Germinal center (tissue), 1 donor: ENCODE results near the gene ZNF763.
"Not testable (repeated sequence)": the region's sequence is repeated elsewhere in the genome, so short reads cannot be mapped to it uniquely, and the experiment has no call there.

Experiments used
- DNase-seq: peaks from one replicate; pipeline ENCODE4 v3.0.0; 2012; ENCODE audit warnings: mixed read lengths, low spot score

The ZNF763 gene

DNA sequence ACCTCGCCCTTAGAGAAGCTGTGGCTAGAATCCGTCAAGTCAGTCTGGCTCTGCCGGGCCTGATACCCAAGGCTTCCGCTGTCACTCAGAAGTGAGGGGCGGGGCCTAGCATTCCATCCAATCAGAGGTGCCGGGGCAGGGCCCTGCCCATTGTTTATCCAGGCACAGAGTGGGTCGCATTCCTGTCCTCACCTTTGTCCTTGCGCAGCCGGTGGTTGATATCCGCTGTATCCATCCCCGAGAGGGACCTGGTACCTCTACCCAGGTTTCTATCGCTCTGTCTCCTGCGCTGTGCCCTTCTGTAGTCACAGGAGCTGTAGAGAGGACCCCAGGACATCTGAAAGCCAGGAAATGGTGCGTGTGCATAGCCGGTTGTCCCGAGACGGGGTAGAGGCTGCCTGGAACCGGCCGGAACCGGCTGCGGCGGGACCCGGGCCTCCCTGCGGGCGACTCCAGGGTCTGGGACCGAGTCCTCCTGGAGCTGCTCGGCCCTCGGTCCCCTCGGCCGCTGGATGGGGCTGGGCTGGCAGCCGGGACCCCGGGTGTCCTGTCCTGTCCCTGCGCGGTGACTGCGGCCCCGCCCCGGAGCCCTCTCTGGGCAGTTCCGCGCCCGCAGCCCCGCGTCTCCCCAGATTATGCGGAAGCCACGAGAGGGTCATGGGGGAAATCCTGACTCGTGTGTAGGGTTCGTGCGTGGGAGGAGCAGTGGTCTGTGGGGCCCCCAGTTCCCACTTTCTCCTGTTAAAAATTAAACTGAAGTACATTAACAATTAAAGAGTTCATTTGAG is at the start of gene ZNF763:
Gene ZNF763 (plus strand): TSS at position 183 of the 788 bp plus-strand sequence. CDS start 169 bp downstream, at position 352.
- DNase-seq = peak; percentile 94

DNA sequence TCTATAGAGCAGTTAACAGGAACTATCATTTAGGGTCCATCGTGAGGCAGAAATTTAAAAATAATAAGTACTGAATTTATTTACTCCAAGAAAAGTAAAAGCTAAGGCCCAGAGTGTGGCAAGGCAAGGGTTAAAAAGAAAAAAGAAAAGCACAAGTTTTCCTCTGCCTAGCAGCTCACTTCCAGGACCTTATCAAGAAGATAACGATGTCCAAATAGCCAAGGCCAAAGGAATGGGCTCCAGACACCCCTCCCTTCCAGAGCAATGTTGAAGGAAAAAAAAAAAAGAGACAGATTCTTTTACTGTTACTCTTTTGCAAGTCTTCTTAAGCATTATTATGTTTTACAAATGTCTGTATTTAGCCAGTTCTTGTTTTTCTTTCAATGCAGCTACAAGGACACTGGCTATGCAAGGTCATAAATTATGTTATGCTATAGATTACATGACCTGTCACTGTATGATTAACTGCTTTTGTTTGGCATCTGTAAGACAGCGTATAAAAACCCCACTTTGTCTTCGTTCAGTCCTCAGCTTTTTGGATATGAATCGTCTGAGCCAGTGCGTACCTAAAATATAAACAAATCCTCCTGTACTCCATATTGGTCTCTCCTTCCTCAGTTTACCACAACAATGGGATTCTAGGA is 42.9 kb upstream of the ZNF763 start:
- DNase-seq = no peak

DNA sequence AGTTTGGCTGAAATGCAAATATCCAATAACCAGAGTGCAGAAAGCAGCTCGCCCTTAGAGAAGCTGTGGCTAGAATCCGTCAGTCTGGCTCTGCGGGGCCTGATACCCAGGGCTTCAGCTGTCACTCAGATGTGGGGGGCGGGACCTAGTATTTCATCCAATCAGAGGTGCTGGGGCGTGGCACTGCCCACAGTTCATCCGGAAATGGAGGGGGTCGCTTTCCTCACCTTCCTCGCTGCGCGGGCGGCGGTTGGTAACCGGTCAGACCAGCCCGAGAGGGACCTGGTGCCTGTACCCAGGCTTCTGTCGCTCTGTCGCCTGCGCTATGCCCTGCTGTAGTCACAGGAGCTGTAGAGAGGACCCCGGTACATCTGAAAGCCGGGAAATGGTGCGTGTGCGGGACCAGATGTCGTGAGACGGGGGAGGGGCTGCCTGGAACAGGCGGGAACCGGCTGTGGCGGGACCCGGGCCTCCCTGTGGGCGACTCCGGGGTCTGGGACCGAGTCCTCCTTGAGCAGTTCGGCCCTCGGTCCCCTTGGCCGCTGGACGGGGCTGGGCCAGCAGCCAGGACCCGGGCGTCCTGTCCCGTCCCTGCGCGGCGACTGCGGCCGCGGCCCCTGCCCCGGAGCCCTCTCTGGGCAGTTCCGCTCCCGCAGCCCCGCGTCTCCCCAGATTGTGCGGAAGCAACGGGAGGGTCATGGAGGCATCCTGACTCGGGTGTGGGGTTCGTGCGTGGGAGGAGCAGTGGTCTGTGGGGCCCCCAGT is 39.8 kb upstream of the ZNF763 start, which contains the start of gene ZNF700:
Gene ZNF700 (plus strand): TSS at position 222 of the 765 bp plus-strand sequence. CDS start 104 bp downstream, at position 326.
- DNase-seq = peak; percentile 94

DNA sequence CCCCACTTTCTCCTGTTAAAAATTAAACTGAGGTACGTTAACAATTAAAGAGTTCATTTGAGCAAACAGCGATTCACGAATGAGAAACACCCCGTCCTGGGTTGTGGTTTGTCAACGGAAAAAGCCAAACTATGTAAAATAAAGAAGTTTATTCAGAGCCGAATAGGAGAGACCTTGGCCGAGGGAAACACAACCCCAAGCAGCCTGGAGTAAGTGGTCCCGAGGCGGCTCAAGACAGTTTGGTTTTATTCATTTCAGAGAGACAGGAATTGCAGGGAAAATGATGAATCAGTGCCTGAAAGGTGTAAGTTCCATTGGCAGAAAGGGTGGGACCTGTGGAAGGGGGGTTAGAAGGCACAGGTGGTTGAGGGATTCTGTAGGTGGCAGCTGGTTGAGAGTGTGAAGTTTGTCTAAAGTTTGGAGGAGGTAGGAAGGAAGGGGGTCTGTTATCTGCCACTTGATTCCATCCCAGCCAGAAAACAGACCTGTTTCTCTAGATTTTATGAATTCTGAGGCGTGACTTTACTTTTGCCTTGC is 39.1 kb upstream of the ZNF763 start:
- not testable (repeated sequence) for DNase-seq

DNA sequence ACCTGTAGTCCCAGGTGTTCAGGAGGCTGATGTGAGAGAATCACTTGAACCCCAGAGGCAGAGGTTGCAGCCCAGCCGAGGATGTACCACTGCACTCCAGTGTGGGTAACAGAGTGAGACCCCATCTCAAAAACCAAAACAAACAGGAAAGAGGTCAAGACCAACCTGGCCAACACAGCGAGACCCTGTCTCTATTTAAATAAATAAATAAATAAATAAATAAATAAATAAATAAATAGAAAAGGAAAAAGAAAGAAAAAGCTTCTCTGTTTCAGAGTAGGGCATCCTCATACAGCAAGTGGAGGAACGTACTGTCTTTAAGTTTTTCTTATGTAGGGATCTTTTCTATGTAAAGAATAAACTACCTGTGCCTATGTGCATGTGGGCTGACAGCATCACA is 37.6 kb upstream of the ZNF763 start:
- no peak for DNase-seq

DNA sequence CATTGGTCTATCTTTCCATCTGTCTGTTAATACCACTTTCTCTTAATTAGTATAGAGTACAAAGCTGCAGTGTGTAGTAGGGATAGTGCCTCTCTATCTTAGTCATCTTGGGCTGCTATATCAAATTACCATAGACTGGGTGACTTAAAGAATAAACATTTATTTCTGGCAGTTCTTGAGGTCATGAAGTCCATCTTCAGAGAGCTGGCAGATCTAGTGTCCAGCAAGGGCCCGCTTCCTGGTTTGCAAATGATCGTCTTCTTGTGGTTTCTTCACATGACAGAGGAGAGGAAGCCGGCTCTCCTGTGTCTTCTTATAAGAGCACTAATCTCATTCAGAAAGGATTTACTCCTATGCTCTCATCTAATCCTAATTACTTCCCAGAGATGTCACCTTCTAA is 33.8 kb upstream of the ZNF763 start:
- no peak for DNase-seq

DNA sequence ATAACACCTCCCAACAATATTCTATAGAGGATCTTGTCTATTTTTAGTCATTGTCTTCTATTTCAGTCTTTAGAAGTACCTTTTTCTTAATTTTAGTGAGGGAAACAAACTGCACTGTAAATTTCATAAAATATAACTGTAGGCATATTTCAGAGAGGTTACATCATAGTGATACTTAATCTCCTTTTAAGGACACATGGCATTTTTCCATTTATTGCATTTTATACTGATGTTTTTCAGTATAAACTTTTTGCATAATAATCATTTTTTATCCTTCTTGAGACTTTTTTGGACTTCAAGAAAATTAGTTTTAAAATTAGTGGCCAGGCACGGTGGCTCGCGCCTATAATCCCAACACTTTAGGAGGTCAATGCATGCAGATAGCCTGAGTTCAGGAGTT is 33.3 kb upstream of the ZNF763 start:
- no peak for DNase-seq

DNA sequence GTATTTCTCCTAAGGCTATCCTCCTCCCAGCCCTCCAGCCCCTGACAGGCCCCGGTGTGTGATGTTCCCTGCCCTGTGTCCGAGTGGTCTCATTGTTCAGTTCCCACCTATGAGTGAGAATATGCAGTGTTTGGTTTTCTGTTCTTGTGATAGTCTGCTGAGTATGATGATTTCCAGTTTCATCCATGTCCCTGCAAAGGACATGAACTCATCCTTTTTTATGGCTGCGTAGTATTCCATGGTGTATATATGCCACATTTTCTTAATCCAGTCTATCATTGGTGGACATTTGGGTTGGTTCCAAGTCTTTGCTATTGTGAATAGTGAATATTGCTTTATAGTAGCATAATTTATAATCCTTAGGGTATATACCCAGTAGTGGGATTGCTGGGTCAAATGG is 29.0 kb upstream of the ZNF763 start:
- not testable (repeated sequence) for DNase-seq

DNA sequence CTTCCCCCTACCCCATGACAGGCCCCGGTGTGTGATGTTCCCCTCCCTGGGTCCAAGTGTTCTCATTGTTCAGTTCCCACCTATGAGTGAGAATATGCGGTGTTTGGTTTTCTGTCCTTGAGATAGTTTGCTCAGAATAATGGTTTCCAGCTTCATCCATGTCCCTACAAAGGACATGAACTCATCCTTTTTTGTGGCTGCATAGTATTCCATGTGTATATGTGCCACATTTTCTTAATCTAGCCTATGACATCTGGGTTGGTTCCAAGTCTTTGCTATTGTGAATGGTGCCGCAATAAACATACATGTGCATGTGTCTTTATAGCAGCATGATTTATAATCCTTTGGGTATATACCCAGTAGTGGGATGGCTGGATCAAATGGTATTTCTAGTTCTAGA is 26.5 kb upstream of the ZNF763 start:
- not testable (repeated sequence) for DNase-seq

DNA sequence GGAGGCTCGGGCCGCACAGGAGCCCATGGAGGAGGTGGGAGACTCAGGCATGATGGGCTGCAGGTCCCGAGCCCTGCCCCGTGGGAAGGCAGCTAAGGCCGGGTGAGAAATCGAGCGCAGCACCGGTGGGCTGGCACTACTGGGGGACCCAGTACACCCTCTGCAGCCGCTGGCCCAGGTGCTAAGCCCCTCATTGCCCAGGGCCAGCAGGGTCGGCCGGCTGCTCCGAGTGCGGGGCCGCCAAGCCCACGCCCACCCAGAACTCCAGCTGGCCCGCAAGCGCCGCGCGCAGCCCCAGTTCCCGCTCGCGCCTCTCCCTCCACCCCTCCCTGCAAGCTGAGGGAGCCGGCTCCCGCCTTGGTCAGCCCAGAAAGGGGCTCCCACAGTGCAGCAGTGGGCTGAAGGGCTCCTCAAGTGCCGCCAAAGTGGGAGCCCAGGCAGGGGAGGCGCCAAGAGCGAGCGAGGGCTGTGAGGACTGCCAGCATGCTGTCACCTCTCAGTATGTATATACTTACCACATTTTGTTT is 23.4 kb upstream of the ZNF763 start:
- not testable (repeated sequence) for DNase-seq

DNA sequence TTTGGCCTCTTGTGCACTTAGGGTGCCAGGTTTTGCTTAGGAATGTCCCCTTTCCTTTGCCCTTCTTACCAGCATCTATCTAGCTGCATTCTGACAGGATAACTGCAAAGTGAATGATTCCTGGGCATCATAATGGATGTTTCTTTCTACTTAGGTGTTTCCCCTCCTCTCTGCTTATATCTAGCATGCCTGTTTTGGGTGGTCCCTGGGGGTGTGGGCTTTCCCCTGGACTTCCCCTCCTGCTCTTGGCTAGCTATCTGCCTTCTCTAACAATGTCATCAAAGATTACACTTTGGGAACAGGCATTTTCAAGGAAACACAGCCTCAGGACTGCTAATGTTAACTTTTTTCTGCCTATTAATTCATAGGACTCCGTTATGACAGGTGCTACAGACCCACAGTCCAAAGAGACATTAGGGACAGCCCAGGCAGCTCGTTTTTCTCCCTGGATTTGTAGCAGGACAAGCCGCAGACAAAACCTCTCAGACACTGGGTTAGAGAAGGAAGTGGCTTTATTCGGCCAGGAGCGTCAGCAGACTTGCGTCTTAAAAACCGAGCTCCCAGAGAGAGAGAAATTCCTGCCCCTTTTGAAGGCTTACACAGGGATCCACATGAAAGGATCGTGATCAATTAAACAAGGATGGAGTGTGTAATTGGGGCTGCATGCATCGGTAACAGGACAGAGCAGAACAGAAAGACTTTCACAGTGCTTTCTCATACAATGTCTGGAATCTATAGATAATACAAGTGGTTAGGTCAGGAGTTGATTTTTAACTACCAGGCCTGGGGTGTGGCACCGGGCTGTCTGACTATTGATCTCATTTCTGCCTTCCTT is 22.6 kb upstream of the ZNF763 start:
- no peak for DNase-seq

DNA sequence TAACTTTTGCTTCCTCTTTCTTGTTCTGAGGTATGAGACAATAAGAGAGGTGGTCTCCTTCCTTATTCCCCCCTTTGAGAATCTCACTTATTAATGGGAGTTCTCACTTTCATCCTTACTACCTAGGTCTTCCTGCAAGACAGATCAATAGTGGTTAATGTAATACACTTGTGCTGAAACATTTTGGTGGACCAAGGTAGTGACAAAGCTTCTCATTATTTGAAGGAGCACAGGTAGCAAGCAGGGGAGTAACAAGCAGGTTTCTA is 22.1 kb upstream of the ZNF763 start:
- no peak for DNase-seq

DNA sequence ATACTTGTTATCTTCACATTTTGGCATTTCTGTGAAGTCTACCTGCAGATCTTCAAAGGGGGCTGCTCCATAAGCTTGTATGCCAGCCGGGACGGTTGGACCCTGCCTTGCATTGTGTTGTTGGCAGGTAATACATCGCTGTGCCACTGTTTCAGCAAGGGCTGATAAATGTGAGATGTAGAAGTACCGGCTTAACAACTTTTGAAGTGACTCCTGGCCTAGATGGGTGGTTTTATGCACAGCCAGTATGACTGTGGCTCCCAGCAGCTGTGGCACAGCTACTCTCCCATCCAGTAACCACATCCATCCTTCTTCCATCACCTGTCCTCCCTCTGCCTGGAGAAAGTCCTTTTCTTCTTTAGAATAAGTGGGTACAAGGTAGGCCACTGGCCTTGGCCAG is 20.2 kb upstream of the ZNF763 start:
- no peak for DNase-seq

DNA sequence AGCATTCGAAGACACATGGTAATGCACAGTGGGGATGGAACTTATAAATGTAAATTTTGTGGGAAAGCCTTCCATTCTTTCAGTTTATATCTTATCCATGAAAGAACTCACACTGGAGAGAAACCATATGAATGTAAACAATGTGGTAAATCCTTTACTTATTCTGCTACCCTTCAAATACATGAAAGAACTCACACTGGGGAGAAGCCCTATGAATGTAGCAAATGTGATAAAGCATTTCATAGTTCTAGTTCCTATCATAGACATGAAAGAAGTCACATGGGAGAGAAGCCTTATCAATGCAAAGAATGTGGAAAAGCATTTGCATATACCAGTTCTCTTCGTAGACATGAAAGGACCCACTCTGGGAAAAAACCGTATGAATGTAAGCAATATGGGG is 16.2 kb upstream of the ZNF763 start:
- DNase-seq = no peak

DNA sequence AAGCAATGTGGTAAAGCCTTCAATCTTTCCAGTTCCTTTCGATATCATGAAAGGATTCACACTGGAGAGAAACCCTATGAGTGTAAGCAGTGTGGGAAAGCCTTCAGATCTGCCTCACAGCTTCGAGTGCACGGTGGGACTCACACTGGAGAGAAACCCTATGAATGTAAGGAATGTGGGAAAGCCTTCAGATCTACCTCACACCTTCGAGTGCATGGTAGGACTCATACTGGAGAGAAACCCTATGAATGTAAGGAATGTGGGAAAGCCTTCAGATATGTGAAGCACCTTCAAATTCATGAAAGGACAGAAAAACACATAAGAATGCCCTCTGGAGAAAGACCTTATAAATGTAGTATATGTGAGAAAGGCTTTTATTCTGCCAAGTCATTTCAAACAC is 15.6 kb upstream of the ZNF763 start:
- DNase-seq = no peak

DNA sequence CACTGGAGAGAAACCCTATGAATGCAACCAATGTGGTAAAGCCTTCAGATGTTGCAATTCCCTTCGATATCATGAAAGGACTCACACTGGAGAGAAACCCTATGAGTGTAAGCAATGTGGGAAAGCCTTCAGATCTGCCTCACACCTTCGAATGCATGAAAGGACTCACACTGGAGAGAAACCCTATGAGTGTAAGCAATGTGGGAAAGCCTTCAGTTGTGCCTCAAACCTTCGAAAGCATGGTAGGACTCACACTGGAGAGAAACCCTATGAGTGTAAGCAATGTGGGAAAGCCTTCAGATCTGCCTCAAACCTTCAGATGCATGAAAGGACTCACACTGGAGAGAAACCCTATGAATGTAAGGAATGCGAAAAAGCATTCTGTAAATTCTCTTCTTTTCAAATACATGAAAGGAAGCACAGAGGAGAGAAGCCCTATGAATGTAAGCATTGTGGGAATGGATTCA is 15.2 kb upstream of the ZNF763 start:
- DNase-seq = not testable (repeated sequence)

DNA sequence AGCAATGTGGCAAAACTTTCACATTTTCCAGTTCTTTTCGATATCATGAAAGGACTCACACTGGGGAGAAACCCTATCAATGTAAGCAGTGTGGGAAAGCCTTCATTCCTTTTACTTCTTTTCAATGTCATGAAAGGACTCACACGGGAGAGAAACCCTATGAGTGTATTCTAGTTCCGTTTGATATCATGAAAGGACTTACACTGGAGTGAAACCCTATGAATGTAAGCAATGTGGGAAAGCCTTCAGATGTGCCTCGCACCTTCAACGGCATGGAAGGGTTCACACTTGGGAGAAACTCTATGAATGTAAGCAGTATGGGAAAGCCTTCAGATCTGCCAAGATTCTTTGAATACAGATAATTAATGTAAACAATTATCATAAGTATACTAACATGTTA is 14.5 kb upstream of the ZNF763 start:
- DNase-seq = no peak

DNA sequence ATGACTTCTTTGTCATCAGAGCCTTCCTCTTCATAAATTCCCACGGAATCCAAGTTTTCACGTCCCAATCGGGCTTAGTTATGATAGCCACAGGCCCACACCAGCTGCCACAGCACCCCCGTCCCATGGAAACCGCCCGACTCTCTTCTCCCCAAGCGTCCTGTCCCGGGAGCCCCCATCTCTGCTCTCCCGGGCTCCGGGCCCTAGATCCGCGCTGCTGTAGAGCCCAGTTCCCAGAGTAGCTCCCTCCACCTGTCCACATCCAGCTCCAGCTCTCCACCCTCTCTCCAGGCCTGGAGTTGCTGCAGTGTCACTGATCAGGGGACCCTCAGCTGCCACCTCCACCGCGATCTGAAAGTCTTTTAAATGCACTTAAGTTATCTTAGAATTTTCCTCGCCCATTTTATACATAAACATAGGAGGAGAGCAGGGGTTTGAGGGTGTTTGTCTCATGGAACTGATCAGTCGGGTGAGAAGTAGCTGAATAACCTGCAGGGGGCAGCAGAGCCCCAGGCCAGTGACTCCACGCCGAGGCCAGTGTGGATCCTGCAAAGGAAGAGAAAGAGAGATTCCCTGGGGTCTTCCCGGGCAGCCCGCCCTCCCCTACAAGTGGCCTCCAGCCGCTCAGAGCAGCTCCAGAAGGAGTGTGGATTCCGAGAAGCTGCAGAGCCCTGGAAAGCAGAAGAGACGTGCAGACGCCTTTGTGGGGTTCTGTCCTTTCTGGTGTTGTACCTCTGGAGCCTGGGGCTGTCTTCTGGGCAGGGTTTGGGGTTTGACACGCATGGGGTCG is 1.1 kb upstream of the ZNF763 start:
- DNase-seq = peak; percentile 75

DNA sequence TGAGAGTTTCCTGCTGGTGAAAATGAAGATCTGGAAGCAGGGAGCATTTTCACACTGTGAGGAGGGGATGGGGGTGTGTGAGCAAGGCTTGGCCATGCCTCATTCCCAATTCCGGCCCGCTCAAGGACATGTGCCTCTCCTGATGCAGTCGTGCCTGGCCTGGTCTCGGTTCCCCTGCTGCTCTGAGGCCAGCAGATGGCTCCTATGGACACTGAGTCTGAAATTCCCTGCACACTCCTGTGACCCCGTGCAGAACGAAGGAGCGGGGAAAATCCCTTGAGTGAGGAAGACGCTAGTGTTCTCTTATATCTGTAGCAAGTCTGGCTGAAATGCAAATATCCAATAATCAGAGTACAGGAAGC is 363 bp upstream of the ZNF763 start:
- DNase-seq = peak; percentile 3

DNA sequence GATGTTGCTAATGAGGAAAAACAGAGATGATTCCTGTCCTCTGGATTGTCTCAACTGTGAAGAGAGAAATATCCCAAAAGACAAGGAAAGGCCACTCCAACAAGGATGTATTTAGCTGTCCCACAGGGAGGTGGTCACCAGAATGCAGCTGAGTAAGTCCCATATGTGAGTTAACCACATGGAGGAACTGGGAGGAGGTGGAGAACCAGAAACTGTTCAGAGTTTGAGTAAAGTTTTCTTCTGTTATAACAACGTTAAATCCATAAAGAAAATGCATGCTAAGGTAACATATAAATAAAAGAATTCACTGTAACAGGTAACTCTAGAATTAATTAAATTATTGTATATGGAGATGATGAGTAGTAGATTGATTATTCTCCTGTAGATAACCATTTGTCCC is 5.3 kb downstream of the ZNF763 start:
- DNase-seq = no peak

DNA sequence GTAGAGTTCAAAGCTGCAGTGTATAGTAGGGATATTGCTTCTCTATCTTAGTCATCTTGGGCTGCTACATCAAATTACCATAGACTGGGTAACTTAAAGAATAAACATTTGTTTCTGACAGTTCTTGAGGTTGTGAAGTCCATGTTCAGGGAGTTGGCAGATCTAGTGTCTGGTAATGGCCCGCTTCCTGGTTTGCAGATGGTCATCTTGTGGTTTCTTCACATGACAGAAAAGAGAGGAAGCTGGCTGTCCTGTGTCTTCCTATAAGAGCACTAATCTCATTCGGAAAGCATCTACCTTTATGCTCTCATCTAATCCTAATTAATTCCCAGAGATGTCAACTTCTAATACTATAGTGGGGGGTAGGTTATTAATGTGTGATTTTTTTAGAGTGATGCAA is 6.2 kb downstream of the ZNF763 start:
- no peak for DNase-seq
